Activated naive CD4-positive, alpha-beta T cell treated with anti-CD3 and anti-CD28 coated beads for 36 hours (primary cell): Measurements from ENCODE around the gene CD70. TPM values are rescaled to one million over a fixed set of nuclear protein-coding genes. Genes with fewer than 3 reads are reported as not detected.
"Not testable (repeated sequence)": the region's sequence is repeated elsewhere in the genome, so short reads cannot be mapped to it uniquely, and the experiment has no call there.

Source experiments
- CTCF ChIA-PET: fragments of 350-600 bp; sonication (Branson Sonifier 250); formaldehyde crosslinking; loops from one replicate; lab custom pipeline; 2021; ENCODE audit warnings: antibody characterized with exemption; lab: Charles Lee
- DNase-seq: peaks from one replicate; pipeline ENCODE4 v3.0.0-alpha.2; 2020
- H3K27ac Mint-ChIP-seq: one replicate; pipeline ENCODE4 v1.8.0; 2021; ENCODE audit warnings: mild to moderate bottlenecking, mixed read lengths
- H3K27me3 Mint-ChIP-seq: one replicate; pipeline ENCODE4 v1.8.0; 2021; ENCODE audit warnings: low read depth, mixed read lengths
- H3K36me3 Mint-ChIP-seq: one replicate; pipeline ENCODE4 v1.8.0; 2021; ENCODE audit warnings: low read depth, mixed read lengths
- H3K4me1 Mint-ChIP-seq: one replicate; pipeline ENCODE4 v1.8.0; 2021; ENCODE audit warnings: low read depth, mixed read lengths
- H3K4me3 Mint-ChIP-seq: one replicate; pipeline ENCODE4 v1.8.0; 2021; ENCODE audit warnings: mild to moderate bottlenecking, moderate library complexity, mixed read lengths
- H3K9me3 Mint-ChIP-seq: one replicate; pipeline ENCODE4 v1.8.0; 2021; ENCODE audit warnings: mixed read lengths
- intact Hi-C: fragments of 100-400 bp; cut with micrococcal nuclease; formaldehyde crosslinking; loops from one replicate; pipeline ENCODE4 v1.15.1; 2023
- total RNA-seq, 2 experiments: library from RNA; stranded (reverse); gene quantifications; one replicate each; pipeline ENCODE4 v1.2.3, GENCODE V29; 2021

Gene CD70
- 1 to 10 TPM; 3.1 to 3.7 TPM for total RNA-seq

GRCh38 chr19:6590827-6591319, at the start of gene CD70:
Gene CD70 (minus strand): TSS chr19:6591150. CDS start chr19:6591002, 148 bp downstream.
- no peaks in the 10 kb centered on the region for H3K36me3 Mint-ChIP-seq
- H3K9me3 Mint-ChIP-seq, result no peaks in the 10 kb centered on the region
- H3K27ac Mint-ChIP-seq, result no peak within 1 kb of the TSS
- DNase-seq, result peak; percentile 66
- peak within 1 kb of the TSS; percentile 63 for H3K4me3 Mint-ChIP-seq
- peaks cover 58% of the 10 kb centered on the region for H3K4me1 Mint-ChIP-seq
- CTCF ChIA-PET, result no interaction called here
- H3K27me3 Mint-ChIP-seq, result peaks cover 65% of the 10 kb centered on the region
- intact Hi-C loops, result no loop called here

- CTCF ChIA-PET, DNase-seq, H3K36me3 Mint-ChIP-seq, H3K9me3 Mint-ChIP-seq, H3K4me3 Mint-ChIP-seq, H3K27ac Mint-ChIP-seq, H3K27me3 Mint-ChIP-seq, intact Hi-C loops: not testable (repeated sequence)
- peaks cover 22% of the 10 kb centered on the region for H3K4me1 Mint-ChIP-seq
Observed at GRCh38 chr19:6640333-6640732, 49.4 kb upstream of the CD70 start.

GRCh38 chr19:6639439-6639838, 48.5 kb upstream of the CD70 start:
- no peak overlapping the region for H3K27ac Mint-ChIP-seq
- no peaks in the 10 kb centered on the region for H3K36me3 Mint-ChIP-seq
- peaks cover 22% of the 10 kb centered on the region for H3K4me1 Mint-ChIP-seq
- no peak overlapping the region for H3K4me3 Mint-ChIP-seq
- intact Hi-C loops, result no loop called here
- H3K27me3 Mint-ChIP-seq, result no peaks in the 10 kb centered on the region
- CTCF ChIA-PET, result interaction anchor here (0.6 to 1.3 kb wide), 4 partner anchors 9 to 121 kb away, joined by 3 read pairs; no protein-coding TSS in a partner anchor
- no peaks in the 10 kb centered on the region for H3K9me3 Mint-ChIP-seq
- DNase-seq, result peak; percentile 50

- not testable (repeated sequence) for H3K36me3 Mint-ChIP-seq, DNase-seq, H3K27ac Mint-ChIP-seq, H3K27me3 Mint-ChIP-seq, H3K9me3 Mint-ChIP-seq, H3K4me3 Mint-ChIP-seq
- intact Hi-C loops, result loop anchor here (2.0 kb wide), 3 partner anchors 27 to 77 kb away; no protein-coding TSS in a partner anchor
- CTCF ChIA-PET, result interaction anchor here (0.7 to 4.2 kb wide), 10 partner anchors 8 to 230 kb away, joined by 3 to 29 read pairs (median 3); partner anchors contain the start of gene TNFSF14
- H3K4me1 Mint-ChIP-seq, result peaks cover 24% of the 10 kb centered on the region
Observed at GRCh38 chr19:6633456-6633813, 42.5 kb upstream of the CD70 start.

- H3K9me3 Mint-ChIP-seq, H3K36me3 Mint-ChIP-seq, H3K27me3 Mint-ChIP-seq, H3K27ac Mint-ChIP-seq, H3K4me3 Mint-ChIP-seq: not testable (repeated sequence)
- CTCF ChIA-PET, result interaction anchor here (0.7 to 4.2 kb wide), 11 partner anchors 9 to 231 kb away, joined by 3 to 29 read pairs (median 4); partner anchors contain the start of gene TNFSF14
- DNase-seq, result peak; percentile 67
- H3K4me1 Mint-ChIP-seq, result peaks cover 24% of the 10 kb centered on the region
- intact Hi-C loops, result loop anchor here (1.0 to 2.0 kb wide), 8 partner anchors 28 to 230 kb away; partner anchors contain the start of gene SH2D3A
Observed at GRCh38 chr19:6632747-6633455, 42.0 kb upstream of the CD70 start.

- Mint-ChIP-seq H3K36me3 (no peaks in the 10 kb centered on the region), H3K9me3 (peaks cover 2% of the 10 kb centered on the region), H3K4me3 (no peak overlapping the region), H3K27me3 (peaks cover 4% of the 10 kb centered on the region), H3K27ac (no peak overlapping the region), H3K4me1 (peaks cover 24% of the 10 kb centered on the region)
- peak; percentile 94 for DNase-seq
- intact Hi-C loops, result loop anchor here (1.0 to 2.0 kb wide), 8 partner anchors 29 to 231 kb away; partner anchors contain the start of gene SH2D3A
- CTCF ChIA-PET, result interaction anchor here (0.5 to 4.2 kb wide), 19 partner anchors 13 to 271 kb away, joined by 3 to 29 read pairs (median 4); partner anchors contain the start of genes CLPP, GPR108, KHSRP and VAV1
Observed at GRCh38 chr19:6632002-6632621, 41.2 kb upstream of the CD70 start.

GRCh38 chr19:6626764-6627163, 35.8 kb upstream of the CD70 start:
- peaks cover 6% of the 10 kb centered on the region for H3K9me3 Mint-ChIP-seq
- H3K27me3 Mint-ChIP-seq, result peaks cover 4% of the 10 kb centered on the region
- H3K4me3 Mint-ChIP-seq, result no peak overlapping the region
- peaks cover 3% of the 10 kb centered on the region for H3K36me3 Mint-ChIP-seq
- CTCF ChIA-PET, result no interaction called here
- H3K4me1 Mint-ChIP-seq, result peaks cover 14% of the 10 kb centered on the region
- no peak overlapping the region for H3K27ac Mint-ChIP-seq
- DNase-seq, result no peak
- intact Hi-C loops, result no loop called here

GRCh38 chr19:6617374-6617773, 26.4 kb upstream of the CD70 start:
- DNase-seq, result no peak
- Mint-ChIP-seq H3K27ac (no peak overlapping the region), H3K36me3 (no peaks in the 10 kb centered on the region), H3K4me3 (no peak overlapping the region), H3K9me3 (peaks cover 11% of the 10 kb centered on the region), H3K4me1 (peaks cover 15% of the 10 kb centered on the region), H3K27me3 (peaks cover 14% of the 10 kb centered on the region)
- CTCF ChIA-PET, result interaction anchor here (0.7 kb wide), 1 partner anchor 10 kb away, joined by 3 read pairs; no protein-coding TSS in a partner anchor
- intact Hi-C loops, result loop anchor here (5.0 kb wide), 1 partner anchor 100 kb away; no protein-coding TSS in a partner anchor

- Mint-ChIP-seq H3K27ac (no peak overlapping the region), H3K9me3 (peaks cover 11% of the 10 kb centered on the region), H3K4me1 (peaks cover 15% of the 10 kb centered on the region), H3K36me3 (no peaks in the 10 kb centered on the region), H3K27me3 (peaks cover 19% of the 10 kb centered on the region), H3K4me3 (no peak overlapping the region)
- CTCF ChIA-PET, result interaction anchor here (0.6 to 0.9 kb wide), 3 partner anchors 46 to 99 kb away, joined by 3 read pairs; no protein-coding TSS in a partner anchor
- DNase-seq, result peak; percentile 32
- intact Hi-C loops, result loop anchor here (5.0 kb wide), 1 partner anchor 99 kb away; no protein-coding TSS in a partner anchor
Observed at GRCh38 chr19:6616011-6616410, 25.1 kb upstream of the CD70 start.

GRCh38 chr19:6613711-6614110, 22.8 kb upstream of the CD70 start:
- intact Hi-C loops, result no loop called here
- CTCF ChIA-PET, result interaction anchor here (0.6 kb wide), 1 partner anchor 620 kb away, joined by 3 read pairs; no protein-coding TSS in a partner anchor
- H3K9me3 Mint-ChIP-seq, result peaks cover 9% of the 10 kb centered on the region
- peaks cover 23% of the 10 kb centered on the region for H3K27me3 Mint-ChIP-seq
- no peak overlapping the region for H3K27ac Mint-ChIP-seq
- no peaks in the 10 kb centered on the region for H3K36me3 Mint-ChIP-seq
- no peak overlapping the region for H3K4me3 Mint-ChIP-seq
- peak; percentile 51 for DNase-seq
- peaks cover 15% of the 10 kb centered on the region for H3K4me1 Mint-ChIP-seq

- intact Hi-C loops, result no loop called here
- CTCF ChIA-PET, result no interaction called here
- no peak for DNase-seq
- Mint-ChIP-seq H3K27me3 (peaks cover 20% of the 10 kb centered on the region), H3K4me3 (no peak overlapping the region), H3K9me3 (no peaks in the 10 kb centered on the region), H3K27ac (no peak overlapping the region), H3K4me1 (peaks cover 14% of the 10 kb centered on the region), H3K36me3 (no peaks in the 10 kb centered on the region)
Observed at GRCh38 chr19:6610934-6611852, 20.2 kb upstream of the CD70 start.
